GM18526 (cell line): ENCODE results near the gene NBL1.

Source experiments
- POLR2A ChIP-seq: IDR thresholded peaks from 3 replicates; pipeline ENCODE4 v1.6.1; 2011; ENCODE audit not compliant: insufficient read length; ENCODE audit errors: extremely low read depth

The NBL1 gene

GRCh38 chr1:19675797-19676196 lies 31.7 kb downstream of the NBL1 start:
- no peak for TF ChIP-seq POLR2A

- TF ChIP-seq POLR2A: no peak
Measured at GRCh38 chr1:19676438-19676922, 32.4 kb downstream of the NBL1 start.

GRCh38 chr1:19678493-19678892 lies 34.4 kb downstream of the NBL1 start:
- TF ChIP-seq POLR2A: no peak

GRCh38 chr1:19678931-19679453 lies 34.9 kb downstream of the NBL1 start:
- TF ChIP-seq POLR2A: no peak

GRCh38 chr1:19679691-19680090 lies 35.6 kb downstream of the NBL1 start:
- no peak for TF ChIP-seq POLR2A

GRCh38 chr1:19680644-19681043 lies 36.5 kb downstream of the NBL1 start:
- TF ChIP-seq POLR2A: no peak

GRCh38 chr1:19682257-19682656 lies 38.1 kb downstream of the NBL1 start:
- no peak for TF ChIP-seq POLR2A

- TF ChIP-seq POLR2A: no peak
Measured at GRCh38 chr1:19682901-19683300, 38.8 kb downstream of the NBL1 start.

GRCh38 chr1:19683351-19683750 lies 39.2 kb downstream of the NBL1 start:
- TF ChIP-seq POLR2A: no peak

GRCh38 chr1:19684677-19685076 lies 40.6 kb downstream of the NBL1 start:
- TF ChIP-seq POLR2A: no peak

GRCh38 chr1:19685994-19686393 lies 41.9 kb downstream of the NBL1 start:
- TF ChIP-seq POLR2A: no peak

- no peak for TF ChIP-seq POLR2A
Measured at GRCh38 chr1:19687414-19687813, 43.3 kb downstream of the NBL1 start.

- no peak for TF ChIP-seq POLR2A
Measured at GRCh38 chr1:19688041-19688842, 44.1 kb downstream of the NBL1 start.

GRCh38 chr1:19689085-19689757 lies 45.1 kb downstream of the NBL1 start:
- TF ChIP-seq POLR2A: no peak

- TF ChIP-seq POLR2A: no peak
Measured at GRCh38 chr1:19689856-19690255, 45.7 kb downstream of the NBL1 start.

- TF ChIP-seq POLR2A: no peak
Measured at GRCh38 chr1:19690342-19690741, 46.2 kb downstream of the NBL1 start.
